Calu3 (cell line): ENCODE measurements around the gene STBD1. TPM values are rescaled to one million over a fixed set of nuclear protein-coding genes. Genes with fewer than 3 reads are reported as not detected.

ENCODE experiments used
- BruUV-seq: library from RNA; stranded (reverse); fragments of 400-500 nt; replicated peaks from 2 replicates; lab custom pipeline; 2021; lab: Mats Ljungman, UMichigan
- CTCF ChIA-PET: fragments of 300-600 bp; sonication (Branson Sonifier 250); formaldehyde crosslinking; loops from one replicate; lab custom pipeline; 2022; ENCODE audit warnings: antibody characterized with exemption; lab: Charles Lee
- DNase-seq: peaks from one replicate; pipeline ENCODE4 v3.0.0; 2022
- H3K27ac Mint-ChIP-seq: one replicate; pipeline ENCODE4 v1.8.0; 2022; ENCODE audit warnings: mixed read lengths; ENCODE audit not compliant: unreplicated experiment
- H3K27me3 Mint-ChIP-seq: one replicate; pipeline ENCODE4 v1.8.0; 2022; ENCODE audit warnings: mixed read lengths; ENCODE audit not compliant: unreplicated experiment
- H3K36me3 Mint-ChIP-seq: one replicate; pipeline ENCODE4 v1.8.0; 2022; ENCODE audit warnings: mild to moderate bottlenecking, moderate library complexity, mixed read lengths; ENCODE audit not compliant: insufficient read depth, unreplicated experiment
- H3K4me1 Mint-ChIP-seq: one replicate; pipeline ENCODE4 v1.8.0; 2022; ENCODE audit warnings: mild to moderate bottlenecking, low read depth, mixed read lengths; ENCODE audit not compliant: unreplicated experiment
- H3K4me3 Mint-ChIP-seq: one replicate; pipeline ENCODE4 v1.8.0; 2022; ENCODE audit warnings: mild to moderate bottlenecking, low read depth, moderate library complexity, mixed read lengths; ENCODE audit not compliant: unreplicated experiment
- H3K9me3 Mint-ChIP-seq: one replicate; pipeline ENCODE4 v1.8.0; 2022; ENCODE audit warnings: low read depth, mixed read lengths; ENCODE audit not compliant: unreplicated experiment
- CTCF ChIP-seq: fragments of 200-600 bp; IDR thresholded peaks from one replicate; pipeline ENCODE4 v1.8.0; 2022; ENCODE audit warnings: antibody characterized with exemption; ENCODE audit not compliant: unreplicated experiment
- intact Hi-C: fragments of 100-400 bp; cut with micrococcal nuclease; formaldehyde crosslinking; loops from one replicate; pipeline ENCODE4 v1.10.0; 2022; ENCODE audit not compliant: unreplicated experiment
- total RNA-seq: library from RNA; stranded (reverse); gene quantifications from 2 replicates; pipeline ENCODE4 v1.2.3, GENCODE V29; 2022

STBD1 gene
- total RNA-seq, 1 experiment from 2014 or later, result 3.2 TPM

- no peak for DNase-seq
- Mint-ChIP-seq H3K36me3 (peaks cover 10% of the 10 kb centered on the region), H3K27ac (peak overlapping the region; percentile 77), H3K9me3 (peaks cover 4% of the 10 kb centered on the region), H3K4me1 (peaks cover 52% of the 10 kb centered on the region), H3K4me3 (no peak overlapping the region), H3K27me3 (no peaks in the 10 kb centered on the region)
- CTCF ChIA-PET, result no interaction called here
- BruUV-seq, result no TSS peak
- intact Hi-C loops, result no loop called here
- no peak for TF ChIP-seq CTCF
Measured at GRCh38 chr4:76301775-76302162, 4.8 kb upstream of the STBD1 start.

GRCh38 chr4:76302826-76303438, 3.6 kb upstream of the STBD1 start:
- CTCF ChIA-PET, result no interaction called here
- H3K27me3 Mint-ChIP-seq, result no peaks in the 10 kb centered on the region
- no peak overlapping the region for H3K4me3 Mint-ChIP-seq
- DNase-seq, result no peak
- H3K4me1 Mint-ChIP-seq, result peaks cover 52% of the 10 kb centered on the region
- peaks cover 4% of the 10 kb centered on the region for H3K9me3 Mint-ChIP-seq
- no TSS peak for BruUV-seq
- intact Hi-C loops, result no loop called here
- TF ChIP-seq CTCF, result no peak
- peaks cover 18% of the 10 kb centered on the region for H3K36me3 Mint-ChIP-seq
- H3K27ac Mint-ChIP-seq, result no peak overlapping the region

GRCh38 chr4:76305033-76305687, 1.4 kb upstream of the STBD1 start:
- Mint-ChIP-seq H3K9me3 (no peaks in the 10 kb centered on the region), H3K36me3 (peaks cover 24% of the 10 kb centered on the region), H3K4me3 (peak overlapping the region; percentile 91), H3K4me1 (peaks cover 54% of the 10 kb centered on the region), H3K27me3 (no peaks in the 10 kb centered on the region), H3K27ac (no peak overlapping the region)
- TF ChIP-seq CTCF, result no peak
- CTCF ChIA-PET, result interaction anchor here (0.9 to 2.5 kb wide), 3 partner anchors 12 to 125 kb away, joined by 3 to 16 read pairs (median 4); no protein-coding TSS in a partner anchor
- intact Hi-C loops, result loop anchor here (5.0 kb wide), 1 partner anchor 128 kb away; no protein-coding TSS in a partner anchor
- no TSS peak for BruUV-seq
- no peak for DNase-seq

GRCh38 chr4:76306882-76307659, 538 bp downstream of the STBD1 start:
- CTCF ChIA-PET, result interaction anchor here (0.7 to 2.5 kb wide), 4 partner anchors 46 to 127 kb away, joined by 3 to 16 read pairs (median 10); no protein-coding TSS in a partner anchor
- H3K4me1 Mint-ChIP-seq, result peaks cover 35% of the 10 kb centered on the region
- intact Hi-C loops, result loop anchor here (2.0 to 5.0 kb wide), 2 partner anchors 68 to 130 kb away; no protein-coding TSS in a partner anchor
- H3K36me3 Mint-ChIP-seq, result peaks cover 24% of the 10 kb centered on the region
- DNase-seq, result peak; percentile 62
- peak; percentile 16 for TF ChIP-seq CTCF
- H3K4me3 Mint-ChIP-seq, result peak overlapping the region; percentile 91
- no peaks in the 10 kb centered on the region for H3K9me3 Mint-ChIP-seq
- peak overlapping the region; percentile 63 for H3K27ac Mint-ChIP-seq
- no TSS peak for BruUV-seq
- H3K27me3 Mint-ChIP-seq, result no peaks in the 10 kb centered on the region
